OCI-LY7 (cell line): ENCODE data around the gene CES2.

ENCODE experiments used
- EZH2phosphoT487 ChIP-seq: fragments of 200-600 bp; sonication (generic); IDR thresholded peaks from 2 replicates; pipeline ENCODE4 v1.6.1; 2018; ENCODE audit warnings: low read depth, borderline replicate concordance, mild to moderate bottlenecking, mixed run types, antibody characterized with exemption, low read length, moderate library complexity, mixed read lengths
- TF ChIP-seq, protein P1 (sequence below): fragments of 200-600 bp; sonication (generic); conservative IDR thresholded peaks from 2 replicates; pipeline ENCODE4 v1.5.1; 2014; ENCODE audit warnings: mild to moderate bottlenecking, antibody characterized with exemption, low read length, moderate library complexity, mixed read lengths

DNA sequence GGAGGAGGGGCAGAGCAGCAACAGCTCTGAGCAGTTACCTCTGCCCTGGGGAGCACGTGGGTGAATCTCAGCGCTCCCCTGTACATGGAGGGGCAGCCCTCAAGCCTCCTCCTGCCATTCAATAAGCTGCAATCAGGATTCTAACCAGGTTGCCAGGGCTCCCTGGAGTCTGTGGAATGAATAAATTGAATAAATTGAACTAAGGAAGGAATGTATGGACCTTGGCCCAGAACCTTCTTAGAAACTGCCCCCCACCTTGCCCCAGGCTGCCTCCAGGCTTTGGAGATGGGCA, 15.1 kb upstream of the CES2 start:
- TF ChIP-seq, protein P1, sequence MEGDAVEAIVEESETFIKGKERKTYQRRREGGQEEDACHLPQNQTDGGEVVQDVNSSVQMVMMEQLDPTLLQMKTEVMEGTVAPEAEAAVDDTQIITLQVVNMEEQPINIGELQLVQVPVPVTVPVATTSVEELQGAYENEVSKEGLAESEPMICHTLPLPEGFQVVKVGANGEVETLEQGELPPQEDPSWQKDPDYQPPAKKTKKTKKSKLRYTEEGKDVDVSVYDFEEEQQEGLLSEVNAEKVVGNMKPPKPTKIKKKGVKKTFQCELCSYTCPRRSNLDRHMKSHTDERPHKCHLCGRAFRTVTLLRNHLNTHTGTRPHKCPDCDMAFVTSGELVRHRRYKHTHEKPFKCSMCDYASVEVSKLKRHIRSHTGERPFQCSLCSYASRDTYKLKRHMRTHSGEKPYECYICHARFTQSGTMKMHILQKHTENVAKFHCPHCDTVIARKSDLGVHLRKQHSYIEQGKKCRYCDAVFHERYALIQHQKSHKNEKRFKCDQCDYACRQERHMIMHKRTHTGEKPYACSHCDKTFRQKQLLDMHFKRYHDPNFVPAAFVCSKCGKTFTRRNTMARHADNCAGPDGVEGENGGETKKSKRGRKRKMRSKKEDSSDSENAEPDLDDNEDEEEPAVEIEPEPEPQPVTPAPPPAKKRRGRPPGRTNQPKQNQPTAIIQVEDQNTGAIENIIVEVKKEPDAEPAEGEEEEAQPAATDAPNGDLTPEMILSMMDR = no peak
- no peak for TF ChIP-seq EZH2phosphoT487
